Measurements from ENCODE around the gene ZSCAN26. TPM values are rescaled to one million over a fixed set of nuclear protein-coding genes. Genes with fewer than 3 reads are reported as not detected.
A peak's percentile ranks its signal among the peaks of the same experiment; 100 is the strongest.

ZSCAN26 gene
- total RNA-seq, 1 experiment from 2014 or later: 9.0 TPM

GRCh38 chr6:28281288-28282064 is 14.5 kb downstream of the ZSCAN26 start, which contains the start of gene PGBD1:
PGBD1 (plus strand) TSS chr6:28281572; CDS start chr6:28283814, 2,242 bp downstream.
- H3K4me1 Mint-ChIP-seq: peaks cover 13% of the 10 kb centered on the region in 2 experiments
- H2AK5ac ChIP-seq (ENCODE audit: insufficient read length, low read length): no peak within 1 kb of the TSS
- no CpG with 5 or more reads among the region's 50 CpGs for WGBS (ENCODE audit: extremely low coverage, insufficient read length, low lambda C conversion rate)
- no peak within 1 kb of the TSS for H2BK15ac ChIP-seq (ENCODE audit: low read depth, low read length)
- no peak within 1 kb of the TSS for H4K91ac ChIP-seq (ENCODE audit: insufficient read length, low read depth, low read length)
- H3T11ph ChIP-seq (ENCODE audit: low read length): no peak within 1 kb of the TSS
- no peaks in the 10 kb centered on the region for H3K79me1 ChIP-seq (ENCODE audit: insufficient read depth, low read depth, low read length, poor library complexity, severe bottlenecking)
- H3K9me3 Mint-ChIP-seq: no peaks in the 10 kb centered on the region
- no peak within 1 kb of the TSS for H2BK5ac ChIP-seq (ENCODE audit: insufficient read length, low read length)
- H2BK12ac ChIP-seq (ENCODE audit: insufficient read length, low read depth, low read length): no peak within 1 kb of the TSS
- peak within 1 kb of the TSS in 2 of 3 experiments; percentile 23 to 92; a peak in 2 of 7 replicates for H3K27ac Mint-ChIP-seq
- H3K23me2 ChIP-seq (ENCODE audit: insufficient read length, low read depth, low read length, poor library complexity, severe bottlenecking): peaks cover 4% of the 10 kb centered on the region
- TF ChIP-seq CTCF (conservative IDR thresholded peaks at IDR 0.05): no peak
- H3K4me1 ChIP-seq (ENCODE audit: insufficient read depth, low read length): no peaks in the 10 kb centered on the region
- peak within 1 kb of the TSS; percentile 93 for H3K4me2 ChIP-seq (ENCODE audit: insufficient read depth, insufficient read length, low read length)
- H2BK20ac ChIP-seq (ENCODE audit: low read depth, low read length, poor library complexity, severe bottlenecking): no peak within 1 kb of the TSS
- H3K9me3 ChIP-seq (ENCODE audit: control insufficient read depth, low read depth, low read length): no peaks in the 10 kb centered on the region
- no peak within 1 kb of the TSS for H3K4ac ChIP-seq (ENCODE audit: low read depth, low read length)
- no peak within 1 kb of the TSS for H3K18ac ChIP-seq (ENCODE audit: insufficient read length, low read depth, low read length)
- DNase-seq: peak; percentile 88
- no peak within 1 kb of the TSS for H3K14ac ChIP-seq (ENCODE audit: insufficient read depth, low read length)
- H3K79me2 ChIP-seq (ENCODE audit: insufficient read depth, low read length): no peaks in the 10 kb centered on the region; the same call in 1 of the 2 replicates
- no peaks in the 10 kb centered on the region for H3K27me3 ChIP-seq (ENCODE audit: insufficient read depth, low read length)
- H3K4me3 Mint-ChIP-seq: peak within 1 kb of the TSS; percentile 95 to 97
- no peaks in the 10 kb centered on the region for H4K20me1 ChIP-seq (ENCODE audit: control insufficient read depth, insufficient read depth, insufficient read length)
- H2AFZ ChIP-seq (ENCODE audit: low read length): peak within 1 kb of the TSS; percentile 66
- H3K36me3 Mint-ChIP-seq (ENCODE audit: insufficient read depth in 1 of 3, low read depth in 3 of 3): peaks cover 5 to 31% (median 28%) of the 10 kb centered on the region in 3 experiments; a peak in 6 of 7 replicates
- H3K9ac ChIP-seq (ENCODE audit: extremely low read depth, insufficient read length, low read length): peak within 1 kb of the TSS; percentile 62
- H3K27ac ChIP-seq (ENCODE audit: insufficient read length, low read depth, low read length): no peak within 1 kb of the TSS
- no peak within 1 kb of the TSS for H3K56ac ChIP-seq (ENCODE audit: insufficient read length, low read depth, low read length)
- H3K27me3 Mint-ChIP-seq (ENCODE audit: low read depth): peaks cover 1% of the 10 kb centered on the region; the same call in 1 of the 2 replicates
- no peak within 1 kb of the TSS for H2BK120ac ChIP-seq (ENCODE audit: low read depth, low read length, poor library complexity, severe bottlenecking)
- H3K23ac ChIP-seq (ENCODE audit: insufficient read length, low read depth, low read length): no peak within 1 kb of the TSS
- H4K8ac ChIP-seq (replicated peaks; ENCODE audit: insufficient read length, low read depth, low read length): no peak within 1 kb of the TSS
- no peak within 1 kb of the TSS for H4K5ac ChIP-seq (ENCODE audit: insufficient read length, low read depth, low read length)
